ENCODE data around the gene GCNT2.

DNA sequence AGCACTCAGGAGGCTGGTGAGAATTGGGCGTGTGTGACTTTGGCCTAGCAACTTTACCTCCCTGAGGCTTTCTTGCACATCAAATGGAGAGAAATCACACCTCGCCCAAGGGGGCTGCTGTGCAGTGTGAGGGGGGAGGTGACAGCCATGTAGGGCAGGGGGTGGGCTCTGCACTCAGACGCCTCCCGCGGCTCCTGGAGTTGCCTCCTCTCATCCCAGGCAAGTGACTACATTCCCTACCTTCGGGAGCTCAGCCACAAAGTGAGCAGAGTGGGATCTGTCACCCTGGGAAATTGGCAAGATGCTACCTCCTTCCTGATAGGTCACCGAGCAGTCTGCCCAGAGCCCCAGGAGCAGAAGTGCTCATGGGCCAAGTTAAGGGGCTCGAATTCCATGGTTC is 56.0 kb downstream of the GCNT2 start:
- TF ChIP-seq, protein P1, sequence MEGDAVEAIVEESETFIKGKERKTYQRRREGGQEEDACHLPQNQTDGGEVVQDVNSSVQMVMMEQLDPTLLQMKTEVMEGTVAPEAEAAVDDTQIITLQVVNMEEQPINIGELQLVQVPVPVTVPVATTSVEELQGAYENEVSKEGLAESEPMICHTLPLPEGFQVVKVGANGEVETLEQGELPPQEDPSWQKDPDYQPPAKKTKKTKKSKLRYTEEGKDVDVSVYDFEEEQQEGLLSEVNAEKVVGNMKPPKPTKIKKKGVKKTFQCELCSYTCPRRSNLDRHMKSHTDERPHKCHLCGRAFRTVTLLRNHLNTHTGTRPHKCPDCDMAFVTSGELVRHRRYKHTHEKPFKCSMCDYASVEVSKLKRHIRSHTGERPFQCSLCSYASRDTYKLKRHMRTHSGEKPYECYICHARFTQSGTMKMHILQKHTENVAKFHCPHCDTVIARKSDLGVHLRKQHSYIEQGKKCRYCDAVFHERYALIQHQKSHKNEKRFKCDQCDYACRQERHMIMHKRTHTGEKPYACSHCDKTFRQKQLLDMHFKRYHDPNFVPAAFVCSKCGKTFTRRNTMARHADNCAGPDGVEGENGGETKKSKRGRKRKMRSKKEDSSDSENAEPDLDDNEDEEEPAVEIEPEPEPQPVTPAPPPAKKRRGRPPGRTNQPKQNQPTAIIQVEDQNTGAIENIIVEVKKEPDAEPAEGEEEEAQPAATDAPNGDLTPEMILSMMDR (conservative IDR thresholded peaks at IDR 0.05; ENCODE audit: low read depth, low read length), result no peak
- TF ChIP-seq EZH2 (IDR thresholded peaks at IDR 0.05; ENCODE audit: borderline replicate concordance, low read depth, low read length, poor library complexity, severe bottlenecking), result no peak
